ENCODE results near the gene PTPRM.

DNA sequence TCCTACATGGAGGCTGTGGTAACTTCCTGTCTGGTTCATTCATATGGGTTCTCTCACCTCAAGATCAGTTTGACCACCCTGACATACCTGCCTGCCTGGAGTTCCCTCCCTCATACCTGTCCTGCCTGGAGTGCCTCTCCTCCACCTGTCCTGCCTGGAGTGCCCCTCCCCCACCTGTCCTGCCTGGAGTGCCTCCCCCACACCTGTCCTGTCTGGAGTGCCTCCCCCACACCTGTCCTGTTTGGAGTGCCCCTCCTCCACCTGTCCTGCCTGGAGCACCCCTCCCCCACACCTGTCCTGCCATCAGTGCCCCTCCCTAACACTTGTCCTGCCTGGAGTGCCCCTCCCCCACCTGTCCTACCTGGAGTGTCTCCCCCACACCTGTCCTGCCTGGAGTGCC is 461.9 kb downstream of the PTPRM start:
- TF ChIP-seq, protein P1, sequence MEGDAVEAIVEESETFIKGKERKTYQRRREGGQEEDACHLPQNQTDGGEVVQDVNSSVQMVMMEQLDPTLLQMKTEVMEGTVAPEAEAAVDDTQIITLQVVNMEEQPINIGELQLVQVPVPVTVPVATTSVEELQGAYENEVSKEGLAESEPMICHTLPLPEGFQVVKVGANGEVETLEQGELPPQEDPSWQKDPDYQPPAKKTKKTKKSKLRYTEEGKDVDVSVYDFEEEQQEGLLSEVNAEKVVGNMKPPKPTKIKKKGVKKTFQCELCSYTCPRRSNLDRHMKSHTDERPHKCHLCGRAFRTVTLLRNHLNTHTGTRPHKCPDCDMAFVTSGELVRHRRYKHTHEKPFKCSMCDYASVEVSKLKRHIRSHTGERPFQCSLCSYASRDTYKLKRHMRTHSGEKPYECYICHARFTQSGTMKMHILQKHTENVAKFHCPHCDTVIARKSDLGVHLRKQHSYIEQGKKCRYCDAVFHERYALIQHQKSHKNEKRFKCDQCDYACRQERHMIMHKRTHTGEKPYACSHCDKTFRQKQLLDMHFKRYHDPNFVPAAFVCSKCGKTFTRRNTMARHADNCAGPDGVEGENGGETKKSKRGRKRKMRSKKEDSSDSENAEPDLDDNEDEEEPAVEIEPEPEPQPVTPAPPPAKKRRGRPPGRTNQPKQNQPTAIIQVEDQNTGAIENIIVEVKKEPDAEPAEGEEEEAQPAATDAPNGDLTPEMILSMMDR (IDR thresholded peaks at IDR 0.05): no peak
- no peak for TF ChIP-seq POLR2A (IDR thresholded peaks at IDR 0.05)

Measured in lower leg skin (tissue), 3 donors.